HG02943 (cell line): ENCODE measurements around the gene MTMR11.
"Not testable (repeated sequence)": the region's sequence is repeated elsewhere in the genome, so short reads cannot be mapped to it uniquely, and the experiment has no call there.

Experiments
- ATAC-seq: cut with Tn5 transposase; IDR thresholded peaks from one replicate; pipeline ENCODE4 v1.9.1; 2021; ENCODE audit warnings: mild to moderate bottlenecking, low read depth, moderate library complexity; ENCODE audit not compliant: unreplicated experiment

The MTMR11 gene, protein sequence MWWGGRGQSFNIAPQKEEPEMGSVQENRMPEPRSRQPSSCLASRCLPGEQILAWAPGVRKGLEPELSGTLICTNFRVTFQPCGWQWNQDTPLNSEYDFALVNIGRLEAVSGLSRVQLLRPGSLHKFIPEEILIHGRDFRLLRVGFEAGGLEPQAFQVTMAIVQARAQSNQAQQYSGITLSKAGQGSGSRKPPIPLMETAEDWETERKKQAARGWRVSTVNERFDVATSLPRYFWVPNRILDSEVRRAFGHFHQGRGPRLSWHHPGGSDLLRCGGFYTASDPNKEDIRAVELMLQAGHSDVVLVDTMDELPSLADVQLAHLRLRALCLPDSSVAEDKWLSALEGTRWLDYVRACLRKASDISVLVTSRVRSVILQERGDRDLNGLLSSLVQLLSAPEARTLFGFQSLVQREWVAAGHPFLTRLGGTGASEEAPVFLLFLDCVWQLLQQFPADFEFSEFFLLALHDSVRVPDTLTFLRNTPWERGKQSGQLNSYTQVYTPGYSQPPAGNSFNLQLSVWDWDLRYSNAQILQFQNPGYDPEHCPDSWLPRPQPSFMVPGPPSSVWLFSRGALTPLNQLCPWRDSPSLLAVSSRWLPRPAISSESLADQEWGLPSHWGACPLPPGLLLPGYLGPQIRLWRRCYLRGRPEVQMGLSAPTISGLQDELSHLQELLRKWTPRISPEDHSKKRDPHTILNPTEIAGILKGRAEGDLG

DNA sequence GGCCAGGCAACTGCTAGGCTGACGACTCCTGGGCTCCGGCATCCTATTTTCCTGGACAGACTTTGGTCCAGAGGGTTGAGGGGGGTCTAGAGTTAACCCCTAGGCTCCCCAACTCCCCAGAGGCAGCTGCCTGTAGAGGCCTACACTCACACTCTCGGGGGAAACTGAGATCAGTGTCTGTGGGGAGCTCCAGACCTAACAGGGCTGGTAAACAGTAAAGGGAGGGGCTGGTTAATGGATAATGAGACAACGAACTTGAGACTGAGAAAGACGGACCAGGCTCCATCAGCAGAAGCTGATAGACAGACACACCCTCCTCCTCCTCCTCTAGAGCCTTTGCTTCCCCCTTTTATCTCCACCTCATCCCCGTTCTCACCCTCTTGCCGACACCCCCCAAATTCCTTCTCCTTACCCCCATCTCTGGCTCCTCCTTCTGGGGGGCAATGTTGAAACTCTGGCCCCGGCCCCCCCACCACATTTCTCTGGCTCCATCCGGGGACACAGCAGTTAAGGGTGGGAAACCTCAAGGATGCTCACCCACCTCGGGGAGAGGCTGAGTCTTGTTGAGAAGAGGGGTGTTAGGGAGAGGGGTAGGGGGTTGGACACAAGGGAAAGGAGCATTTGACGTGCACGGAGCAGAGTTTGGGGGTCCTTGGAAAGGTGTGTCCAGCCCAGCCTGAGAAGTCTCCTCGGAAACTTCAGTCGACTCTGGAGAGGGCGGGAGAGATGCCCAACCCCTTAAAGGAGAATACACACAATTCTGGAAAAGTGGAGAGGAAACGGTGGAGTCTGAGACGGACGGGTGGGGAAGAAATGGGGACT lies at the start of gene MTMR11:
Gene MTMR11, minus strand, starts transcription at position 710 of the 822 bp plus-strand sequence. Its CDS starts 232 bp downstream, at position 478.
- no peak for ATAC-seq

- ATAC-seq, result no peak
These were observed 43.4 kb upstream of the MTMR11 start for GRCh38 chr1:149979972-149980540.

GRCh38 chr1:149979245-149979971 lies 42.7 kb upstream of the MTMR11 start:
- ATAC-seq, result no peak

GRCh38 chr1:149978547-149979023 lies 41.9 kb upstream of the MTMR11 start:
- no peak for ATAC-seq

- ATAC-seq, result no peak
These were observed 40.7 kb upstream of the MTMR11 start for GRCh38 chr1:149977345-149977744.

- no peak for ATAC-seq
These were observed 35.9 kb upstream of the MTMR11 start for GRCh38 chr1:149972547-149972946.

DNA sequence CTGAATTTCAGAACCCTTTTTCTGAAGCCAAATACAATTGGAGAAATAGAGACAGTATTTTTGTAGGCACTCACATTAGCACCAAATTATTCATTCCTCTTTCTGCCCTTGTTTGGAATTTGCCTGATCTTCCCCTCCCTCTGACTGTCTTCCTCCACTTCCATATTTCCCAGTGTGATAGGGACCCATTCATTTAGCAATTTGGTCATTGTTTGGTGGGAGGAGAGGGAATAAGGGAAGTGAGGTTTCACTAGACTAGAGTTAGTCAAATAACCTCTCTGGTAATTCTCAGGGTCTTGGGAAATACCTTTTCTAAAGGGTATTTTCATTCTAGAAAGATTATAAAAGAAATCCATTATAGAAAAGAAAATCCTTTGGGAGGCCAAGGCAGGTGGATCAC lies 31.0 kb upstream of the MTMR11 start:
- no peak for ATAC-seq

GRCh38 chr1:149967041-149967440 lies 30.4 kb upstream of the MTMR11 start:
- no peak for ATAC-seq

DNA sequence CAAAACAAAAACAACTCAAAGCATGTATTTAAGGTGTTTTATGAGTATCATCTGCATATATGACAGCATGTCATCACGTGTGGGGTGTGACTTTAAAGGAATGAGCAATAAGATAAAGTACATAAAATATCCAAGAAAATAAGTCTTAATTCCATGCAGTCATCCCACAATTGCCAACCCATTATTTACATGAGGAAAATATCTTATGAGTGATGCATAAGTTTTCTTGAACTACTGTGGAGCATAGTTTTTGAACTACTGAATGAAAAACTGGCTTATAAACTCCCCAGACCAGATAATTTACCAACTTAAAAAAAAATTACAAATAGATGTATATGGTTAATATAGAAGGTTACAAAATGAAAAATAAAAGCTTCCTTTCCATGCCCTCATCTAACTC lies 29.7 kb upstream of the MTMR11 start:
- no peak for ATAC-seq

- no peak for ATAC-seq
These were observed 28.8 kb upstream of the MTMR11 start for GRCh38 chr1:149965440-149965839.

- no peak for ATAC-seq
These were observed 26.7 kb upstream of the MTMR11 start for GRCh38 chr1:149963358-149963757.

GRCh38 chr1:149962736-149963135 lies 26.1 kb upstream of the MTMR11 start:
- ATAC-seq, result no peak

- ATAC-seq, result no peak
These were observed 25.5 kb upstream of the MTMR11 start for GRCh38 chr1:149962039-149962647.

DNA sequence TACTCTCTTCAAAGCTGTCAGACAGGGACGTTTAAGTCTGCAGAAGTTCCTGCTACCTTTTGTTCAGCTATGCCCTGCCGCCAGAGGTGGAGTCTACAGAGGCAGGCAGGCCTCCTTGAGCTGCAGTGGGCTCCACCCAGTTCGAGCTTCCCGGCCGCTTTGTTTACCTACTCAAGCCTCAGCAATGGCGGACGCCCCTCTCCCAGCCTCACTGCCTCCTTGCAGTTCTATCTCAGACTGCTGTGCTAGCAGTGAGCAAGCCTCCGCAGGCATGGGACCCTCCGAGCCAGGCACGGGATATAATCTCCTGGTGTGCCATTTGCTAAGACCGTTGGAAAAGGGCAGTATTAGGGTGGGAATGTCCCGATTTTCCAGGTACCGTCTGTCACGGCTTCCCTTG lies 20.9 kb upstream of the MTMR11 start:
- not testable (repeated sequence) for ATAC-seq

GRCh38 chr1:149949911-149950310 lies 13.2 kb upstream of the MTMR11 start:
- ATAC-seq, result no peak

- ATAC-seq, result no peak
These were observed 8.5 kb upstream of the MTMR11 start for GRCh38 chr1:149945206-149945605.

GRCh38 chr1:149942885-149943284 lies 6.2 kb upstream of the MTMR11 start:
- ATAC-seq, result no peak

GRCh38 chr1:149942207-149942606 lies 5.5 kb upstream of the MTMR11 start:
- no peak for ATAC-seq

DNA sequence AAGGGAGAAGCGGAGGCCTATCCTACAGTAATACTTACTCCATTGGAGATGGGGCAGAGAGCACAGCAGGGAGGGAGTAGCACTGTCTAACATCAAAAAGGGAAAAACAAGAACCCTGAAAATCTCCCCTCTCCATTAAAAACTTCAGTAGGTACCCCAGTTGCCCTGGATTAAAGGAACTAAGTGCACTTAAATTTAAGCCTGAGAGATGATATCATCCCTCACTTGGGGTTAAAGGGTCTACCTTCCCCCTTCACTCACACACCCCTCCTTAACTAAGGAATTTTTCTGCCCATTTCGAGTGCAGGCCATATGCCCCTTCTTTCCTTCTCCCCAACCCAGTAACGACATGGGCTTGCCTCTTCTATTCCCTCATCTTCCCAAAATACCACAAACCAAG lies 3.7 kb upstream of the MTMR11 start:
- ATAC-seq, result no peak

DNA sequence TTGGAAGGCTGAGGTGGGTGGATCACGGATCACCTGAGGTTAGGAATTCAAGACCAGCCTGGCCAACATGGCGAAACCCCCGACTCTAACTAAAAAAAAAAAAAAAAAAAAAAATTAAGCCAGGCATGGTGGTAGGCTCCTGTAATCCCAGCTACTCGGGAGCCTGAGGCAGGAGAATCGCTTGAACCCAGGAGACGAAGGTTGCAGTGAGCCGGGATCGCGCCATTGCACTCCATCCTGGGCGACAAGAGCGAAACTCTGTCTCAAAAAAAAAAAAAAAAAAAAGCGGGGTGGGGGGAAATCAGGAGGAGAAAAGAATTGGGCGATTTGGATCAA lies 2.0 kb upstream of the MTMR11 start:
- ATAC-seq, result not testable (repeated sequence)
